ENCODE data around the gene ASTN2. TPM values are rescaled to one million over a fixed set of nuclear protein-coding genes. Genes with fewer than 3 reads are reported as not detected.

The ASTN2 gene
- total and polyA plus RNA-seq, 10 of the 15 experiments (the other 5 are each of a cell fraction or from before 2014, with no cell fraction given): 1.4 to 15.7 (median 7.0) TPM

- ATAC-seq (peak; percentile 41), DNase-seq (ENCODE audit: low read depth, low spot score) (no peak), FAIRE-seq (no peak)
- Histone ChIP-seq H2AFZ (ENCODE audit: control insufficient read depth, low read depth, low read length) (no peak overlapping the region), H4K20me1 (ENCODE audit: control insufficient read depth, insufficient read depth) (no peaks in the 10 kb centered on the region), H3K79me2 (ENCODE audit: control insufficient read depth, insufficient read depth, low read length) (no peaks in the 10 kb centered on the region), H3K4me2 (ENCODE audit: control insufficient read depth, insufficient read depth) (no peak overlapping the region), H3K27me3 (replicated peaks in 1 of 2; ENCODE audit: control insufficient read depth in 2 of 2, insufficient read depth in 2 of 2, low read length in 1 of 2) (no peaks in the 10 kb centered on the region), H3K4me3 (no peak overlapping the region), H3K9ac (ENCODE audit: control insufficient read depth, insufficient read depth, low read length) (no peak overlapping the region), H3K4me1 (ENCODE audit: control insufficient read depth, insufficient read depth, low read length) (no peaks in the 10 kb centered on the region), H3K27ac (ENCODE audit: control insufficient read depth, insufficient read depth) (no peak overlapping the region), H3K9me3 (replicated peaks; ENCODE audit: control insufficient read depth, insufficient read depth, low read length) (no peaks in the 10 kb centered on the region), H3K36me3 (ENCODE audit: control insufficient read depth in 2 of 2, insufficient read depth in 2 of 2, low read length in 1 of 2) (no peaks in the 10 kb centered on the region)
- ChIA-PET RAD21 (ENCODE audit: unreplicated experiment) (no interaction called here), CTCF (no interaction called here), SMC1A (ENCODE audit: uncharacterized antibody, unreplicated experiment) (no interaction called here), POLR2A (no interaction called here)
- in situ Hi-C loops (cut with MboI) (no loop called here), intact Hi-C loops (cut with micrococcal nuclease; ENCODE audit: unreplicated experiment) (no loop called here)
- BruUV-seq (replicated peaks): no TSS peak
- 6% methylated on average over 3 of the region's 3 CpGs for WGBS (ENCODE audit: insufficient coverage, insufficient replicate concordance, low lambda C conversion rate, missing lambda C conversion rate)
- no peak for TF ChIP-seq KAT2A (conservative IDR thresholded peaks at IDR 0.05; ENCODE audit: control insufficient read depth, low read depth, low read length)
- peak; percentile 62 for TF ChIP-seq JUNB (IDR thresholded peaks at IDR 0.05)
- TF ChIP-seq SREBF2 (IDR thresholded peaks at IDR 0.05; ENCODE audit: low read length): no peak
- TF ChIP-seq SP1 (IDR thresholded peaks at IDR 0.05; ENCODE audit: low read depth, low read length): no peak
- no peak for TF ChIP-seq DPF2 (IDR thresholded peaks at IDR 0.05)
- TF ChIP-seq IRF4 (IDR thresholded peaks at IDR 0.05; ENCODE audit: low read depth, low read length): no peak
- TF ChIP-seq ATF7 (IDR thresholded peaks at IDR 0.05; ENCODE audit: low read depth): no peak
- TF ChIP-seq ZNF24 (IDR thresholded peaks at IDR 0.05): no peak
- no peak for TF ChIP-seq HDAC6 (IDR thresholded peaks at IDR 0.05; ENCODE audit: unreplicated experiment)
- TF ChIP-seq RBBP5 (conservative IDR thresholded peaks at IDR 0.05): no peak
- TF ChIP-seq ZBTB4 (CRISPR knock-in tag; IDR thresholded peaks at IDR 0.05): no peak
- no peak for TF ChIP-seq MTA3 (IDR thresholded peaks at IDR 0.05; ENCODE audit: borderline replicate concordance, low read length)
- TF ChIP-seq NFIC (IDR thresholded peaks at IDR 0.05; ENCODE audit: low read depth, low read length): peak; percentile 62; the same call in 1 of the 2 replicates
- no peak for TF ChIP-seq HDAC2 (IDR thresholded peaks at IDR 0.05)
- peak; percentile 84; the same call in 1 of the 2 replicates for TF ChIP-seq EED (IDR thresholded peaks at IDR 0.05; ENCODE audit: low read depth)
- TF ChIP-seq E2F8 (IDR thresholded peaks at IDR 0.05; ENCODE audit: low read depth, partially characterized antibody): no peak
- TF ChIP-seq, protein P1, sequence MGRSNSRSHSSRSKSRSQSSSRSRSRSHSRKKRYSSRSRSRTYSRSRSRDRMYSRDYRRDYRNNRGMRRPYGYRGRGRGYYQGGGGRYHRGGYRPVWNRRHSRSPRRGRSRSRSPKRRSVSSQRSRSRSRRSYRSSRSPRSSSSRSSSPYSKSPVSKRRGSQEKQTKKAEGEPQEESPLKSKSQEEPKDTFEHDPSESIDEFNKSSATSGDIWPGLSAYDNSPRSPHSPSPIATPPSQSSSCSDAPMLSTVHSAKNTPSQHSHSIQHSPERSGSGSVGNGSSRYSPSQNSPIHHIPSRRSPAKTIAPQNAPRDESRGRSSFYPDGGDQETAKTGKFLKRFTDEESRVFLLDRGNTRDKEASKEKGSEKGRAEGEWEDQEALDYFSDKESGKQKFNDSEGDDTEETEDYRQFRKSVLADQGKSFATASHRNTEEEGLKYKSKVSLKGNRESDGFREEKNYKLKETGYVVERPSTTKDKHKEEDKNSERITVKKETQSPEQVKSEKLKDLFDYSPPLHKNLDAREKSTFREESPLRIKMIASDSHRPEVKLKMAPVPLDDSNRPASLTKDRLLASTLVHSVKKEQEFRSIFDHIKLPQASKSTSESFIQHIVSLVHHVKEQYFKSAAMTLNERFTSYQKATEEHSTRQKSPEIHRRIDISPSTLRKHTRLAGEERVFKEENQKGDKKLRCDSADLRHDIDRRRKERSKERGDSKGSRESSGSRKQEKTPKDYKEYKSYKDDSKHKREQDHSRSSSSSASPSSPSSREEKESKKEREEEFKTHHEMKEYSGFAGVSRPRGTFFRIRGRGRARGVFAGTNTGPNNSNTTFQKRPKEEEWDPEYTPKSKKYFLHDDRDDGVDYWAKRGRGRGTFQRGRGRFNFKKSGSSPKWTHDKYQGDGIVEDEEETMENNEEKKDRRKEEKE (IDR thresholded peaks at IDR 0.05): no peak
- TF ChIP-seq, protein P2, sequence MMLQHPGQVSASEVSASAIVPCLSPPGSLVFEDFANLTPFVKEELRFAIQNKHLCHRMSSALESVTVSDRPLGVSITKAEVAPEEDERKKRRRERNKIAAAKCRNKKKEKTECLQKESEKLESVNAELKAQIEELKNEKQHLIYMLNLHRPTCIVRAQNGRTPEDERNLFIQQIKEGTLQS (IDR thresholded peaks at IDR 0.05; ENCODE audit: borderline replicate concordance, extremely low read depth, low read depth, low read length): no peak
- no peak for TF ChIP-seq MTA2 (IDR thresholded peaks at IDR 0.05; ENCODE audit: low read depth)
Observed at GRCh38 chr9:117098331-117098730, 316.5 kb downstream of the ASTN2 start.
